ENCODE results near the gene GET4.

DNA sequence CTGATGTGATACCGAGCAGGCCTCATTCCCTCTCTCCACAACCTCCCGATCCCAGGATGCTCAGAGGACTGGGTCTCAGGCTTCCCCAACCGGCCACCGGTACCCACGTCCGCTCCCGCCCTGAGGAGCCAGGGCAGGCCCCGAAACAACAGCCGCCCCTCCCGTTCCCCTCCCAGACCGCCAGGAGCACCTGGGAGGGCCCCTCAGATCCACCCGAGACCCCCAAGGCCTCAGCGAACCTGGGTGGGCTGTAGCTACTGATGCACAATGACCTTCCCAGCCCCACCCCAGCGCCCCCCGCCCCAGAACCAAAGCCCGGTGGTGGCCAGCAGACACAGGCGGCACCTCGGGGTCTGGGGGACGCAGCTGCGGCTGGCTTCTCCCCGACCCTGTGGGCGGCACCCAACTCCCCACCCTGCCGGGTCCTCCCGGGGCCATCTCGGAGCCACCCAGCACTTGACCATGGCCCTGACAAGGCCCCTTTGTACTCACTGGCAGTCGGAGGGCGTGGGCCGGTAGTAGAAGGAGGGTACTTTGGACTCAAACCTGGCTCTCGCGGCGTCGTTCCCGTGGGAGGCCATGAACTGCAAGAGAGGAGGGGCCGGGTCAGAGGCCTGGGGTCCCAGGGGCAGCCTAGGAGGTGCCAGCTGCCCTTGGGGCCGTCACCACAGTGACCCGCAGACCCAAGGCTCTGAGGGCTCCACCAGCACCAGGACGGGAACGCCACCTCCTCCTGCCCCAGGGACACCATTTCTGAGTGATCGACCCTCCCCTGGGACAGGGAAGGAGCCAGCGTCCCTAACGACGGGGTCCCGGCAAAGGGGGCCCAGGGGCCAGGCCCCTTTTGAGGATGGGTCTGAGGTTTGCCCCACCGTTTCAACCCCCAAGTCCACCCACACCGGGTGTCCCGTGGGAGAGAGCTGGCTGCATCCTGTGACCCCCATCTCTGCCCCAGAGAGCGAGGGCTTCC is 50.0 kb downstream of the GET4 start:
- TF ChIP-seq YY1 (IDR thresholded peaks at IDR 0.05; ENCODE audit: insufficient read depth, insufficient read length) (no peak), SUZ12 (IDR thresholded peaks at IDR 0.05; ENCODE audit: extremely low read depth, insufficient read depth, insufficient read length) (no peak)
